NCI-H345 treated with DMSO at 0.1 percent for 48 hours (cell line): ENCODE results near the gene OR4D1.
A peak's percentile ranks its signal among the peaks of the same experiment; 100 is the strongest.
"Not testable (repeated sequence)": the region's sequence is repeated elsewhere in the genome, so short reads cannot be mapped to it uniquely, and the experiment has no call there.

Experiments used
- DNase-seq: peaks from one replicate; lab custom pipeline; 2025; ENCODE audit not compliant: unreplicated experiment; lab: John Stamatoyannopoulos, UW

OR4D1 gene

DNA sequence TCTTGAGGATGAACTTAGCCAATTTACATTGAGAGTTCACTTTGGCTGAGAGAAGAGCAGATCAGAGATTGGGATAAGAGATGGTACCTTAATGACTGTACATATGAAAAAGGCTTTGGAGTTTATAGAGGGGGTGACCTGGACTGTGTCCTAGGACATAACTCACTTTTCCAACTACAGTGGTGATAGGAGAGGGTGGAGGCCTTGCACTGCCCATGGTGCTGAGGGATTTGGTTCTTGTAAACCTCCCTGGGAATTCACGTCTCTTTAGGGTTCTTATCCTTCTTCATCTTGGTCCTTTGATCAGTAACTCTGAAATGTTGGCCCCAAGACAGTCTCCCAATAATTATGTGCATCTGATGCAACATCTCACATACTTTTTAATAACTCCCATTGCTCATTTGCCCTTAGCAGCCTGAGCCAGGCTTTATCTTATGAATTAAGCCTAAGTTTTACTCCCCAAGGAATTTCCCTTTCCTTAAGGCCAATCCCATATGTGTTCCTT lies at the start of gene OR4D1:
OR4D1 (plus strand) TSS at position 455 of the 505 bp plus-strand sequence. CDS start 6,770 bp downstream, outside the sequence.
- DNase-seq = no peak

DNA sequence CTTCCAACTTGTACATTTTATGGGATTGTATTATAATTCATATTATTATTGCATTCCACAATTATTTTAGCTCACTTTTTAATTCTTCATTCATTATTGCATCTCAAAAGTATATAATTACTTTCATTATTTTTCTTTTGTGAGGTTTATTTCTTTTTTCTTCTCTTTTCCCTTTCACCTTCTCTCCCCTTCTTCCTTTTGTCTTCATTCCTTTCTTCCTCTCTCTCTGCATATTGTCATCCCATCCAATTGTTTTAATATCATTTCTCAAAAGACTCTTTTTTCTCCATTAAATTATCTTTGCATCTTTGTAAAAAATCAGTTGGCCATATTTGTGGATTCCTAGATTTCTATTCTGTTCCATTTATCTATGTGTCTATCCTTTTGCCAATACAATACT lies 47.7 kb upstream of the OR4D1 start:
- DNase-seq = no peak

DNA sequence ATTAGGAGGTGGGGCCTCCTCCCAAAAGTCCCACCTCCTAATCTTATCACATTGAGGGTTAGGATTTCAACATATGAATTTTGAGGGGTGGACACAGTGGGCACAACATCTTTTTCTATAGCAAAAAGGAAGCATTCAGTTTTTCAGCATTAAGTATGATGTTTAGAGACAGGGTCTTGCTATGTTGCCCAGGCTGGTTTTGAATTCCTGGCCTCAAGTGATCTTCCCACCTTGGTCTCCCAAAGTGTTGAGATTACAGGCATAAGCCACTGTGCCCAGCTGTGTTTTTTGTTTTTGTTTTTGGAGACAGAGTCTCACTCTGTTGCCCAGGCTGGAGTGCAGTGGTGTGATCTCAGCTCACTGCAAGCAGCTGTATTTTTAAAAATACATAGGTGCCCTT lies 46.3 kb upstream of the OR4D1 start:
- not testable (repeated sequence) for DNase-seq

DNA sequence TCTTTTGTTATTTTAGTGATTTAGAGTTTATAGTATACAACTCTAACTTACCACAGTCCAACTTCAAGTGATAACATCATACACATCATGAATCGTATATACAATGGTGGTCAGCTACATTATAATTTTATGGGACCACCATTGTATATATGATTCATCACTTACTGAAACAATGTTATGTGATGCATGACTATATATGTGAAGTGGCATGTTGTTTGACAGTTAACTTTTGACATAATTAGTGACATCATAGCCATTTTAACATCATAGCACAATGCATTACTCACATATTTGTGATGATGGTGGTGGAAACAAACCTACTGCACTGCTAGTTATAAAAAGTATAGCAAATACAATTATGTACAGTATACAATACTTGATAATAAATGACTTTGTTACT lies 43.1 kb upstream of the OR4D1 start:
- DNase-seq = no peak

DNA sequence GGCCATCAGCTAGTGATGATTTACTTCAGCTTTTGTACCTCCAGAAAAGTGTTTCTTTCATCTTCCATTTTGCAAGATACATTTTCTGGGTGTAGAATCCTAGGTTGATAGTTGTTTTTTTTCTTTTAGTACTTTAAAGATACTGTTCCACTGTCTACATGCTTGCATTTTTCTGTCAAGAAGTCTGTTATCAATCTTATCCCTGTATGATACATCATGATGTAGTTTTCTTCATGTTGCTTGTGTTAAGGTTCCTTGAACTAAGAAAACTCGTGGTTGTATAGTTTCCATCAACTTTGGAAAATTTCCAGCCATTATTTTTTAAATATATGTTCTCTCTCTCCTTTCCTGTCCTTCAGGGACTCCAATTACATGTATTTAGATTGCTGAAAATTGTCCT lies 40.9 kb upstream of the OR4D1 start:
- no peak for DNase-seq

DNA sequence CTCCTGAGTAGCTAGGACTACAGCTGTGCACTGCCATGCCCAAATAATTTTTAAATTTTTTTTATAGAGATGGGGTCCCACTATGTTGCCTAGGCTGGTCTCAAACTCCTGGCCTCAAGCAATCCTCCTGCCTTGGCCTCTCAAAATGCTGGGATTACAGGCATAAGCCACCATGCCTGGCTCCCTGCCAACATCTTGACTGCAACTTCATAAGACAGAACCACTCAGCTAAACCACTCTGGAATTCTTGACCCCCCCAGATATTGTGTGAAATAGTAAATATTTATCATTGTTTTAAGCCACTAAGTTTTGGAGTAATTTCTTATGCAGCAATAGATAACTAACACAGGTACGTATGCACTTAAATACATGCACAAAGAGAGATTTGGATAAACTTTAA lies 39.0 kb upstream of the OR4D1 start:
- no peak for DNase-seq

DNA sequence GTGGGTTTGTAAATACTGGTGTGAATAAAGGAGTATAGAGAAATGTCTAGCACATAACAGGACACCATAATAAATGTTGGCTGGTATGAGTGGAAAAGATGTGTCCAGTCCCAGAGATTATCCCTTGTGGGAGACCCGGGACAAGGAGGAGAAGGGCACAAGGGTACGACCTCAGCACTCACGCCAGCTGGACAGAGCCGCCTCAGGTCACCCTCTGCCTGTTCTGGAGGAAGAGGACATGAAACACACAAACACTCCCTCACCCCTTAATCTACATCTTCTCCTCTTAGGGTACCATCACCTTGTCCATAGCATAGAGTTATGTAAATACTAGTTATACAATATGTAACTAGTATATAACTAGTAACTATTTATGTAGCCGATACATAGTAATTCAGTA lies 38.2 kb upstream of the OR4D1 start:
- no peak for DNase-seq

DNA sequence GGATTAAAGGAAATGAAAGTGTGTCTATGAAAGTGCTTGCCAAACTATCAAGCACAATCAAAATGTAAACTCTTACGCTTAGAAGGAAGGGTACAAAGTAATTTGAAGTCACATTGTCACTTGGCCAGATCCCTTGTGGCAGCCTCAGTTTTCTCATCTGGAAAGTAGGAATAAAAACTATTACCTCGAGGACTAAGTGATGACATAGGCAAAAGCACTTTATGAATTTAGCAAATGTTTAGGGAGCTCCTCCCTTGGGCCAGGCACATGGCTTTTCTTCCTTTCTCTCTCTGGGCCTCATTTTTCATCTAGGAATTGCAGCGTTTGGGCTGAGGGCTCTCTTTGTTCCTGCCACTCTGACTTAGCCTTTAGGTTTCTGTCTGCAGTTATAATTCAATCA lies 36.5 kb upstream of the OR4D1 start:
- DNase-seq = no peak

DNA sequence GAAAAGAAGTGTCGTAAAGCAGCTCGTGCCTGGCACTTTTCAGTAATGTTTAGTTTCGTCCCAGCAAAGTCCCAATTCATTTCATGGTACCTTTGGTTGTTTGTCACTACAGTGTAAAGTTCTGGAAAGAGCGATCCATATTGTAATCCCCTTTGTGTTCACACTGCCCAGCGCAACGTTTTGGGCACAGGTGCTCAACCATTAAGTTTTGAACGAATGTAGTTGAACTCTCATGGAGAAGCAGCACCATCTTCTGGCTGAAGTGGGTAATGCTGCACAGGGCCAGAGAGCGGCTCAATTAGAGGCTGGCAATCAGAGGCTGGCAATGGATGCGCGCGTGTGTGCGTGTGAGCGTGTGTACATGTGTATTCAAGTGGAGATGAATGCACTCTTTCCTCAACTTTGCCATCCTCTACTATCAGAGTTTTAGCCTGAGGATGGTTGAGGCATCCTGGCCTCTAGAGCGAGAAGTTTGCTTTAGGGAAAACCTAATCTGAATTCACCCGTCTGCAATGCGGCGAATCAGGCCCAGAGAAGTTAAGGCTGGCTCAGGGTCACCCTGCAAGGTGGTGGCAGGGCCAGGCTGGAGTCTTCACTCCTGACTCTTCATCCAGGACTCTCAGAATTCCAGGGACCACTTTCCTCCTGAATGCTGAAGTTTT lies 35.1 kb upstream of the OR4D1 start:
- DNase-seq = peak; percentile 67

DNA sequence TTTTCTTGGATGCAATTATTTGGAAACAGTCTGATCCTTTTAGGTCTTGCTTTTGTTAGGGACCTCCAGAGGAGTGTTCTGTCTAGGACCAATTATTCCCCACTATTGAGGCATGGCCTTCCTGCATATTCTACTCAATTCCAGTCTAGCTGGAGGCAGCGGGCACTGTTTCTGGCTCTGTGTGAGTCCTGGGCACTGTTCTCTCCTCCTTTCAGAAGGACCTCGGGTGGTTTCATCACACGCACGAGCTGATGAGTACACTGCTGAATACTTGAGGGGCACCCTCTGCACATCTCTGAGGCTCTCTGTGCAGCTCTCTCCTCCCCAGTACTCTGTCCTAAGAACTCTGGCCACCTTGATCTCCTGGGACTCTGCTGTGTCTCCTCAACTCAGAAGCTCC lies 34.2 kb upstream of the OR4D1 start:
- no peak for DNase-seq

DNA sequence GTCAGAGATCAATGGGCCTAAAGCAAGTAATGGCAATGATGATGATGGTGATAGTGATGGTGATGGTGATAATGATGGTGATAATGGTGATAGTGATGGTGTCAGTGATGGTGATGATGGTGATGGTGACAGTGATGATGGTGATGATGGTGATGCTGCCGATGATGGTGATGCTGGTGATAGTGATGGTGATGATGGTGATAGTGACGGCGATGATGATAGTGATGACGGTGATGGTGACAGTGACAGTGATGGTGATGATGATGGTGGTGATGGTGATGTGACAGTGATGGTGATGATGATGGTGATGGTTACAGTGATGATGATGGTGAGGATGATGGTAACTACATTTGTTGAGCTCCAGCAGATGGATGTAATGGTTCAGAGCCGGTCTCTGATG lies 30.8 kb upstream of the OR4D1 start:
- DNase-seq = no peak

DNA sequence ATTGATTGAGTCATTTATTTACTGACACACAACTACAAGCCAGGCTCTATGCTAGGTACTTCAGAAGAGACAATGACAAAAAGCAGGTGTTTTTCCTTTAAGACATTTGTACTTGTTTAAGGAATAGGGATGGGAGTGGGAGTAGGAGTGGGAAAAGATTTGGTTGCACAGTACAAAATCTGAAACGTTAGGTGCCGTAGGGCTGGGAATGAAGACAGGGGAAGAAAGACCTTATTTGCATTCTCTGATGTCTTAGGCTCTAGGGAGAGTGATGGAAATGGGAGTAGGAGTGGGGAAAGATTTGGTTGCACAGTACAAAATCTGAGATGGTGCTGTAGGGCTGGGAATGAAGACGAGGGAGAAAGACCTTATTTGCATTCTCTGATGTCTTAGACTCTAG lies 28.7 kb upstream of the OR4D1 start:
- no peak for DNase-seq

DNA sequence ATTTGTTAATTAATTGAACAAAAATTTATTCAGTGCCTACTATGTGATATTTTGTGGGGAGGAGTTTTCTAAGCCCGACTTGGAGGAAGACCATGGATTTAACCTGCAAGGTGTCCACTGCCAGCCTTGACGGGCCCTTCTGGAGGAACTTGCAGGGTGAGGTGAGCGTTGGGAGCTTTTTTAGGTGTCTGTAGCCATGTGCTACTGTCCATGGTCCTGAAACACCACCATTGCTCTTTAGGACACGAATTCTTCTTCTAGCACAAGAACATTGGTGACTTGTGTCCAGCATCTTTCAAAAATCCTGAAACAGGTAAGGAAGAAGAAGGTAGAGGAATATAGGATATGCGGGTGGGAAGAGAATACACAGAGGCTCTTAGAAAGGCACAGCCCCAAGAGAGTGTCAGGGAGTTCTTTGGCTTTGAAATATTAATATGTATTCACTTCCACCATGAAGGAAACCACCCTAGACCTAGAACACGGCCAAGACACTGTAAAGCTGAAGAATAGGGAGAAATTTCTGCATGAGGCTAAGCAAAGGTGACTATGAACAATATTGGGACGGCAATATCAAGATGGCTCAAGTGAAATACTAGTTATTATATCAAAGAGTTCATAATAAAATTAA lies 27.9 kb upstream of the OR4D1 start:
- no peak for DNase-seq

DNA sequence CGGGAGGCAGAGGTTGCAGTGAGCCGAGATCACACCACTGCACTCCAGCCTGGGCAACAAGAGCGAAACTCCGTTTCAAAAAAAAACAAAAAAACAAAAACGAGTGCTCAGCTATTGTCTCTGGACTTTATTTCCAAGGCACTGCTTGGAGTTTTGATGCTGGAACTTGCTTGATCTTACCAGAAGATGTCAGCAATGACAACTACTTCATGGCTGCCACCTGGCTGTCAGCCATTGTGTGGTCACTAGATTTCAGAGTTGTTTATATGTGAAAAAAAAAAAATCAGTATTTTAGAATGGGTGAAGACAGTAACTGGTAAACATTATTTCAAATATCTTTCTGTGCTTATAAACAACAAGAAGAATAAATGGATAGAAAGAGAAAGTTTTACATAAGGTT lies 26.3 kb upstream of the OR4D1 start:
- DNase-seq = no peak

DNA sequence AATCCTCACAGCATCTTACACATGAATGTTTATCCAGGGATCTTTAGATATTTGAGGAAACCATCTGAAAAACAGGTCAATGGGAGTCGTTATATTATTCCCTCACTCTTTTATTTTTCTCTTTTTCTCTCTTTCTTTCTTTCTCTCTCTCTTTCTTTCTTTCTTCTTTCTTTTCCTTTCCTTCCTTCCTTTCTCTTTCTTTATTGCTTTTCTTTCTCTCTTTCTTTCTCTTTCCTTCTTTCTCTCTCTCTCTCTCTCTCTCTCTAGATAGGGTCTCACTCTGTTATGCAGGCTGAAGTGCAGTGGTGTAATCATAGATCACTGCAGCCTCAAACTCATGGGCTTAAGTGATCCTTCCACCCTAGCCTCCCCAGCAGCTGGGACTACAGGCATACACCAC lies 20.3 kb upstream of the OR4D1 start:
- no peak for DNase-seq

DNA sequence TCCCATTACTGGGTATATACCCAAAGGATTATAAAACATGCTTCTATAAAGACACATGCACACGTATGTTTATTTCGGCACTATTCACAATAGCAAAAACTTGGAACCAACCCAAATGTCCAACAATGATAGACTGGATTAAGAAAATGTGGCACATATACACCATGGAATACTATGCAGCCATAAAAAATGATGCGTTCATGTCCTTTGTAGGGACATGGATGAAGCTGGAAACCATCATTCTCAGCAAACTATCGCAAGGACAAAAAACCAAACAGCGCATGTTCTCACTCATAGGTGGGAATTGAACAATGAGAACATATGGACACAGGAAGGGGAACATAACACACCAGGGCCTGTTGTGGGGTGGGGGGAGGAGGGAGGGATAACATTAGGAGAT lies 15.5 kb upstream of the OR4D1 start:
- not testable (repeated sequence) for DNase-seq

DNA sequence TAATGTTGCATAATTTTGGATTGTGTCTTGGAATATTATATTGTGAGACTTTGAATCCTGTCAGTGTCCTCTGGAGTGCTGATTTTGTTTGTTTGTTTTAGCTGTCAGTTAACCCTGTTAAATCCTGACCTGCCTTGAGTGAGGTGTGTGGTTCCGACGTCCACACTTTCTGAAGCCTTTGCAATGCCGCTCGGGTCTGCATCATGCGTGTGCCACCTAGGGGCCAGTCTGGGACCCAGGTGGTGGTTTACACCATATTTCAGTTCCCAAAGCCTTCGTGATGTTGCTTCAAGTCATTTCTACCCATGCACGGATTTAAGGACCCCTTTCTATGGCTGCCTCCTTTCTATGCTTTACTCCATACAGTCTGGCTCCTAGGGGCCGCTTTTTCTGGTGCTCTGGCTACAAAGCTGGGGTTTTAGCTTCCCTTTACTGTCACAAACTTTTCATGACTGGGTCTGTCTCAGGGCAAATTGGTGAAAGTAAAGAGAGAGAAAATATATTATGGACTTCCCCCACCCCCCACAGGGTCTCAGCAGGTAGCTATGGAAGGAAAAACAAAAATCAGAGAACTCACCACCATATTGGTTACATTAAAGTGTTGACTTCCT lies 11.4 kb upstream of the OR4D1 start:
- no peak for DNase-seq

DNA sequence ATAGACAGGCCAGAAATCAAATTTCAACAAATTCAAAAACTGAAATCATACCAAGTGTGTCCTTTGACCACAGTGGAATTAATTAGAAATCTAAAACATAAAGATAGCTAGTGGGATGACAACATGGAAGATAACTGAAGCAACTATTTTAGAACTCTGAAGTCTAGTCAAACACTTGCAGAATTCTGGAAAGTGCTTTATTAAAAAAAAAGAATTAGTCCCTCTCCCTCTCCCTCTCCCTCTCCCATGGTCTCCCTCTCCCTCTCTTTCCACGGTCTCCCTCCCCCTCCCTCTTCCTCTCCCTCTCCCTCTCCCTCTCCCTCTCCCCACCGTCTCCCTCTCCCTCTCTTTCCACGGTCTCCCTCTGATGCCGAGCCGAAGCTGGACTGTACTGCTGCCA lies 6.7 kb upstream of the OR4D1 start:
- DNase-seq = no peak

DNA sequence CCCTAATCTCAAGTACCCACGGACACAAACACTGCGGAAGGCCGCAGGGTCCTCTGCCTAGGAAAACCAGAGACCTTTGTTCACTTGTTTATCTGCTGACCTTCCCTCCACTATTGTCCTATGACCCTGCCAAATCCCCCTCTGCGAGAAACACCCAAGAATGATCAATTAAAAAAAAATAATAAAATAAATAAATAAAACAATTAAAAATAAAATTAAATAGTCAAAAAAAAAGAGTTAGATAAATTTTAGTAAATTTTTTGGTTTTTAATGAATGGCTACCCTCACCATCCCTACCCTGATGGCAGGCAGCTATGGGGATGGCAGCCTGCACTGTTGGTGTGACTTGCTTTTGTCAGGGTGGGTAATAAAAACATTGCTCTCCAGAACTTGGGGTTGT lies 4.8 kb upstream of the OR4D1 start:
- not testable (repeated sequence) for DNase-seq

DNA sequence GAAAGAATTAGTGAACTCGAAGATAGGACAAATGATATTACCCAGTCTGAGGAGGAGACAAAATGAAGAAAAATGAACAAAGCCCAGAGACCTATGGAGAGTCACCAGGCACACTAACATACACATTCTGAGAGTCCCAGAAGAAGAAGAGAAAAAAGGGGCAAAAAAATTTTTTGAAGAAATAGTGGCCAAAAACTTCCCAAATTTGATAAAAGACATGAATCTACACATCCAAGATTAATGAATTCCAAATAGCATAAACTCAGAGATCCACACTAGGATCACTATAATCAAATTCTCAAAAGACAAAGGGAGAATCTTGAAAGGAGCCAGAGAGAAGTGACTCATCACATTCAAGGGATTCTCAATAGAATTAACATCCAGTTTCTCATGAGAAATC lies 3.4 kb upstream of the OR4D1 start:
- no peak for DNase-seq

DNA sequence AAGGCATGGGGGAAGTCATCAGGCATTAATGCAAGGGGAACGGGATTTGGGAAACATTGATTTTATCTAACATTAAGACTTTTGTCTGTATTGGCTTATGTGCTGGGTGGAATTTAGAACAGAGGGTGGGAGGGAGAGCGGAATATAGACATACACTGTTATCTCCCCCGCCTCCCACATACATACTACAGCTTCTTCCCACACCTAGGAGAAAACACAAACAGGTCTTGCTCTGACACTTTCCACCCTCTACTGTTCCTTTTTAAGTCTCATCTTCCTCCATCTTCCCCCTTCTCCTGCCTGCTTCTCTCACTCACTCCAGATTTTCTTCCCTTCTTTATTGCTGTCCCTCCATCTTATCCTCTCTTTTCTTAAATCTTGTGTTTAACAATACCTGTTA lies 425 bp downstream of the OR4D1 start:
- no peak for DNase-seq

DNA sequence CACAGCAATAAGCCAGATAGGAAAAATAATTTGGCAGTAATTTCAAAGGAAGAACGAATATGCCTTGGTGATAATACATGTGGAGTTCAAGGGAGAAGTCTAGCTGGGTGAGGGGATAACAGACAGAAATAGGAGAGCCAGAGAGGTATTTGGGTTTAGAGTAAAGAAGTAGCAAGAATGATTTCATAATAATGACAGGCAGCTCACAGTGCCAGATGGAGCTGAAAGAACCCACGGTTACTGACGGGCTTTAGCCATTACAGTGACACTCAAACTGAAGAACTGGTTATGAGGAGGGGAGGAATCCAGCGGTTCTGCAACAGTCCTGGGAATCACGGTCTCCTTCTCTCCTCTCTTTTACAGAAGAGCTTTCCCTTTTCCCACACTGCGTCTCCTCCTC lies 2.2 kb downstream of the OR4D1 start:
- DNase-seq = no peak

DNA sequence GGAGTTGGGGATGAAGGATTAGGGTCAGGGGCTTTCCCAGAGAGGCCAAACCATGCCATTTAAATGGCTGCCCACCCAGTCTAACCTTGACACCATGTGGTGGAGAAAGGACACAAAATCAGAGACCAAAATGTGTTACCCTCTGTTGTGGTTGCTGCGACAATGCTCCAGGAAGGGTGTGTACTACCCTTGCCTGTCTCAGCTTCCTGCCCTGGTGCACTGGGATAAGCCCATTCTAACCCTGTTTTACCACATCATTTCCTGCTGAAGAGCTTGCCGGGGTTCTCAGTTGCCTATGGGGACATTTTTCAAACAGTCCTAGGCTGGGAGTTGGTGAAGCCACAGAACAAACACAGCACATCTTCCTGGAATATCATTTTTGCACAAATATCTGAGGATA lies 4.9 kb downstream of the OR4D1 start:
- DNase-seq = no peak
